K562 (cell line): ENCODE data around the gene UBE2E2. TPM values are rescaled to one million over a fixed set of nuclear protein-coding genes. Genes with fewer than 3 reads are reported as not detected.

ENCODE experiments used
- ATAC-seq: fragments of 200-7000 bp; cut with Tn5 transposase; 3 replicates; pipeline ENCODE4 v1.9.1; 2020; ENCODE audit warnings: moderate library complexity
- BruUV-seq: library from RNA; stranded (reverse); fragments of 400-500 nt; replicated peaks from 2 replicates; lab custom pipeline; 2021; lab: Mats Ljungman, UMichigan
- CTCF ChIA-PET: fragments of 300-600 bp; formaldehyde crosslinking; extraction: SDS; loops from one replicate; lab custom pipeline; 2021; ENCODE audit warnings: low intra/inter-chr PET ratio; lab: Yijun Ruan, JAX
- POLR2A ChIA-PET: fragments of 300-600, 350-650 bp; sonication (Branson Sonifier 250); formaldehyde crosslinking; extraction: SDS; loops from one replicate; lab custom pipeline; 2021; ENCODE audit warnings: antibody characterized with exemption, inconsistent platforms; lab: Yijun Ruan, JAX
- DNase-seq, 4 experiments: peaks; one replicate each; pipeline versions ENCODE4 v3.0.0 to v3.0.0-alpha.2; 2011 to 2018; ENCODE audit warnings: low spot score in 3 of 4, mixed read lengths in 3 of 4; ENCODE audit errors: extremely low read depth in 1 of 4
- FAIRE-seq: peaks from 2 replicates; lab custom pipeline; 2011; peaks lifted over from hg19 to GRCh38; lab: Jason Lieb, UNC
- H2AFZ ChIP-seq: 2 replicates; pipeline ENCODE4 v1.6.0; 2011; ENCODE audit warnings: low read depth, low read length, control low read depth, inconsistent platforms
- H3K27ac ChIP-seq: fragments of 200-600 bp; 3 replicates; pipeline ENCODE4 v1.8.0; 2011; ENCODE audit warnings: low read depth, mild to moderate bottlenecking, control low read depth, inconsistent platforms, low read length, moderate library complexity, mixed read lengths; ENCODE audit errors: extremely low read depth
- H3K27me3 ChIP-seq, 2 experiments: fragments of 300-600 bp in 1 of 2; 2 replicates in 1 of 2; 3 replicates in 1 of 2; pipeline versions ENCODE4 v1.6.0 to v1.8.0; 2011; ENCODE audit warnings: inconsistent platforms in 2 of 2, low read length in 2 of 2, mild to moderate bottlenecking in 1 of 2, mixed read lengths in 1 of 2, moderate library complexity in 1 of 2; ENCODE audit not compliant: control insufficient read depth in 2 of 2, insufficient read depth in 2 of 2
- H3K36me3 ChIP-seq: fragments of 300-600 bp; 3 replicates; pipeline ENCODE4 v1.8.0; 2011; ENCODE audit warnings: mild to moderate bottlenecking, low read length, inconsistent platforms; ENCODE audit not compliant: control insufficient read depth, insufficient read depth
- H3K4me1 ChIP-seq, 2 experiments: fragments of 200-600 bp in 1 of 2; replicated peaks in 1 of 2; 2 replicates in 1 of 2; 3 replicates in 1 of 2; pipeline versions ENCODE4 v1.5.1 to v1.8.0; 2011; ENCODE audit warnings: inconsistent platforms in 2 of 2, low read length in 2 of 2, mild to moderate bottlenecking in 1 of 2, mixed read lengths in 1 of 2, moderate library complexity in 1 of 2; ENCODE audit not compliant: control insufficient read depth in 2 of 2, insufficient read depth in 2 of 2
- H3K4me2 ChIP-seq: 2 replicates; pipeline ENCODE4 v1.6.1; 2011; ENCODE audit warnings: low read length, control low read depth, inconsistent platforms, mixed read lengths; ENCODE audit not compliant: insufficient read depth
- H3K4me3 ChIP-seq: fragments of 200-600 bp; sonication (generic), shearing (Covaris generic); 2 replicates; pipeline ENCODE4 v1.5.1; 2016; ENCODE audit warnings: control low read depth, inconsistent platforms
- H3K79me2 ChIP-seq: fragments of 200-600 bp; 3 replicates; pipeline ENCODE4 v1.8.0; 2011; ENCODE audit warnings: low read length, inconsistent platforms; ENCODE audit not compliant: control insufficient read depth, insufficient read depth
- H3K9ac ChIP-seq, 2 experiments: 2 replicates each; pipeline versions ENCODE4 v1.6.0 to v1.6.1; 2011; ENCODE audit warnings: low read depth in 2 of 2, low read length in 2 of 2, control low read depth in 1 of 2, inconsistent platforms in 1 of 2, mild to moderate bottlenecking in 1 of 2, mixed read lengths in 1 of 2; ENCODE audit not compliant: insufficient read depth in 1 of 2
- H3K9me1 ChIP-seq: one replicate; pipeline ENCODE4 v1.6.0; 2011; ENCODE audit warnings: inconsistent platforms, mild to moderate bottlenecking, low read length, moderate library complexity; ENCODE audit not compliant: control insufficient read depth, insufficient read depth
- H3K9me3 ChIP-seq: replicated peaks from 2 replicates; pipeline ENCODE4 v1.5.1; 2011; ENCODE audit warnings: low read depth, low read length, inconsistent platforms; ENCODE audit not compliant: control insufficient read depth, insufficient read depth
- H4K20me1 ChIP-seq: replicated peaks from 2 replicates; pipeline ENCODE4 v1.6.1; 2011; ENCODE audit warnings: low read length, inconsistent platforms, mixed read lengths; ENCODE audit not compliant: control insufficient read depth, insufficient read depth
- C11orf30 ChIP-seq: fragments of 450-650 bp; IDR thresholded peaks from 2 replicates; pipeline ENCODE4 v1.6.1; 2016; ENCODE audit warnings: low read depth, mild to moderate bottlenecking
- ELF4 ChIP-seq: fragments of 450-650 bp; formaldehyde crosslinking; IDR thresholded peaks from 2 replicates; pipeline ENCODE4 v1.4.0; 2022; ENCODE audit warnings: missing genetic modification characterization
- HEY1 ChIP-seq: fragments of 250-450 bp; sonication (Bioruptor Pico); IDR thresholded peaks from 2 replicates; pipeline ENCODE4 v1.5.0; 2020; ENCODE audit warnings: mild to moderate bottlenecking, moderate library complexity, borderline replicate concordance
- MAFG ChIP-seq: fragments of 450-650 bp; conservative IDR thresholded peaks from 2 replicates; pipeline ENCODE4 v1.6.1; 2016; ENCODE audit warnings: missing genetic modification characterization, missing compliant biosample characterization
- RBFOX2 ChIP-seq: fragments of 200-400 bp; formaldehyde crosslinking; IDR thresholded peaks from 2 replicates; pipeline ENCODE4 v1.6.1; 2017; ENCODE audit warnings: low read depth, mild to moderate bottlenecking, low read length, moderate library complexity
- WGBS: fragments of 100-300 bp; shearing (Covaris generic); methylation state at CpG from one replicate; pipeline ENCODE4 v1.1.6; 2016; ENCODE audit warnings: low coverage, mixed read lengths; ENCODE audit not compliant: insufficient coverage; ENCODE audit errors: missing lambda C conversion rate; 5-methylcytosine and 5-hydroxymethylcytosine counted together
- in situ Hi-C: fragments of 300-500 bp; cut with MboI; formaldehyde crosslinking; loops from 4 replicates; pipeline ENCODE4 v1.15.0; 2018; ENCODE audit warnings: inconsistent platforms, mixed read lengths
- intact Hi-C: fragments of 100-400 bp; cut with micrococcal nuclease; formaldehyde crosslinking; loops from 2 replicates; pipeline ENCODE4 v1.14.2; 2022
- polyA plus RNA-seq, 8 experiments: library from polyadenylated mRNA; depleted of rRNA in 4 of 8; stranded (reverse) in 5 of 8; unstranded in 3 of 8; fragments of >200 nt; fragmentation: Nextera tagmentation in 2 of 8; fragmentation: Illumina TruSeq in 1 of 8; extraction: Ambion mirVana in 2 of 8; extraction: Trizol in 1 of 8; gene quantifications; 2 replicates each; pipeline versions ENCODE4 v1.2.1 to v1.2.3, GENCODE V29; 2011 to 2014; ENCODE audit warnings: inconsistent platforms in 1 of 8, missing spikeins in 1 of 8
- total RNA-seq, 7 experiments: library from RNA; depleted of rRNA in 6 of 7; stranded (reverse); fragments of >200 nt in 6 of 7; fragmentation: Illumina TruSeq in 2 of 7; extraction: Trizol in 2 of 7; gene quantifications; 2 replicates each; pipeline versions ENCODE4 v1.2.1 to v1.2.3, GENCODE V29; 2011 to 2021; ENCODE audit warnings: low replicate concordance in 1 of 7
- TF ChIP-seq, protein P1 (sequence below), 2 experiments: IDR thresholded peaks; 2 replicates each; pipeline ENCODE4 v1.6.1; 2011; ENCODE audit warnings: borderline replicate concordance in 1 of 2, control low read depth in 1 of 2, low read depth in 1 of 2, low read length in 1 of 2, mild to moderate bottlenecking in 1 of 2, mixed read lengths in 1 of 2, moderate library complexity in 1 of 2; ENCODE audit not compliant: insufficient read depth in 1 of 2, insufficient read length in 1 of 2, poor library complexity in 1 of 2, severe bottlenecking in 1 of 2; ENCODE audit errors: extremely low read depth in 1 of 2
- TF ChIP-seq, protein P2 (sequence below): fragments of 450-650 bp; IDR thresholded peaks from 2 replicates; pipeline ENCODE4 v1.6.1; 2017; ENCODE audit warnings: antibody characterized with exemption
- TF ChIP-seq, protein P3 (sequence below): fragments of 250-450 bp; sonication (Bioruptor Pico); IDR thresholded peaks from 2 replicates; pipeline ENCODE4 v1.8.0; 2022; ENCODE audit warnings: inconsistent platforms

UBE2E2 gene
- total and polyA plus RNA-seq, 9 of the 15 experiments (the other 6 are each of a cell fraction or from before 2014, with no cell fraction given) = 0.22 to 5.1 (median 1.9) TPM

DNA sequence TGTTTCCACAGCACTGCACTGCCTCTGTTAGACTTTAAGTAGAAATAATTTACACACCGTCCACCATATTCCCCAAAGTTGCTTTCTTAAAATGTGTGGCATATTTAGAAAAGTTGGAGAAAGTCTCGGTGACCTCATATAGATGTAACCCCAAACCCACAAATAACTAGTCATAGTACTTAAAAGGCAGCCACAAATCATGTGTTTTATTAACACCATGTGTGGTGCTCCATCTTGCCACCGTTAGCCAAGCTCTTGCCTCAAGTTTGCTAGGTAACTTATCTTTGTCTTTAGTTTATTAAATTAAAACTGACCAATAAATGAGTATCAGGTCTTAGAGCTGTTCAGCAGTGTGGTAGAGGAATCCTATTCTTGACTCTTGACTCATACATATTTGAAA is 257.9 kb downstream of the UBE2E2 start:
- ATAC-seq = no peak
- FAIRE-seq = no peak
- H3K36me3 ChIP-seq = no peaks in the 10 kb centered on the region
- 0% methylated on average over 3 of the region's 3 CpGs for WGBS
- in situ Hi-C loops (no loop called here), intact Hi-C loops (no loop called here)
- no peak overlapping the region for H3K9ac ChIP-seq
- no peak overlapping the region for H3K4me3 ChIP-seq
- ChIA-PET CTCF (no interaction called here), POLR2A (no interaction called here)
- H3K4me1 ChIP-seq = no peaks in the 10 kb centered on the region
- no peak overlapping the region for H3K27ac ChIP-seq
- H2AFZ ChIP-seq = no peak overlapping the region
- no peak for DNase-seq
- H3K9me1 ChIP-seq = no peaks in the 10 kb centered on the region
- no peaks in the 10 kb centered on the region; the same call in 1 of the 2 replicates for H3K9me3 ChIP-seq
- no peaks in the 10 kb centered on the region for H3K79me2 ChIP-seq
- no TSS peak for BruUV-seq
- H4K20me1 ChIP-seq = no peaks in the 10 kb centered on the region
- no peak overlapping the region for H3K4me2 ChIP-seq
- TF ChIP-seq C11orf30 (no peak), ELF4 (CRISPR knock-in tag) (no peak), HEY1 (CRISPR knock-in tag) (no peak), MAFG (tag) (no peak), RBFOX2 (no peak)
- TF ChIP-seq, protein P1, sequence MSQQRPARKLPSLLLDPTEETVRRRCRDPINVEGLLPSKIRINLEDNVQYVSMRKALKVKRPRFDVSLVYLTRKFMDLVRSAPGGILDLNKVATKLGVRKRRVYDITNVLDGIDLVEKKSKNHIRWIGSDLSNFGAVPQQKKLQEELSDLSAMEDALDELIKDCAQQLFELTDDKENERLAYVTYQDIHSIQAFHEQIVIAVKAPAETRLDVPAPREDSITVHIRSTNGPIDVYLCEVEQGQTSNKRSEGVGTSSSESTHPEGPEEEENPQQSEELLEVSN (IDR thresholded peaks at IDR 0.05; ENCODE audit: borderline replicate concordance in 1 of 2, extremely low read depth in 1 of 2, insufficient read depth in 1 of 2, insufficient read length in 1 of 2, low read depth in 1 of 2, low read length in 1 of 2, poor library complexity in 1 of 2, severe bottlenecking in 1 of 2) = no peak
- TF ChIP-seq, protein P2, sequence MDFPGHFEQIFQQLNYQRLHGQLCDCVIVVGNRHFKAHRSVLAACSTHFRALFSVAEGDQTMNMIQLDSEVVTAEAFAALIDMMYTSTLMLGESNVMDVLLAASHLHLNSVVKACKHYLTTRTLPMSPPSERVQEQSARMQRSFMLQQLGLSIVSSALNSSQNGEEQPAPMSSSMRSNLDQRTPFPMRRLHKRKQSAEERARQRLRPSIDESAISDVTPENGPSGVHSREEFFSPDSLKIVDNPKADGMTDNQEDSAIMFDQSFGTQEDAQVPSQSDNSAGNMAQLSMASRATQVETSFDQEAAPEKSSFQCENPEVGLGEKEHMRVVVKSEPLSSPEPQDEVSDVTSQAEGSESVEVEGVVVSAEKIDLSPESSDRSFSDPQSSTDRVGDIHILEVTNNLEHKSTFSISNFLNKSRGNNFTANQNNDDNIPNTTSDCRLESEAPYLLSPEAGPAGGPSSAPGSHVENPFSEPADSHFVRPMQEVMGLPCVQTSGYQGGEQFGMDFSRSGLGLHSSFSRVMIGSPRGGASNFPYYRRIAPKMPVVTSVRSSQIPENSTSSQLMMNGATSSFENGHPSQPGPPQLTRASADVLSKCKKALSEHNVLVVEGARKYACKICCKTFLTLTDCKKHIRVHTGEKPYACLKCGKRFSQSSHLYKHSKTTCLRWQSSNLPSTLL = no peak
- TF ChIP-seq, protein P3, sequence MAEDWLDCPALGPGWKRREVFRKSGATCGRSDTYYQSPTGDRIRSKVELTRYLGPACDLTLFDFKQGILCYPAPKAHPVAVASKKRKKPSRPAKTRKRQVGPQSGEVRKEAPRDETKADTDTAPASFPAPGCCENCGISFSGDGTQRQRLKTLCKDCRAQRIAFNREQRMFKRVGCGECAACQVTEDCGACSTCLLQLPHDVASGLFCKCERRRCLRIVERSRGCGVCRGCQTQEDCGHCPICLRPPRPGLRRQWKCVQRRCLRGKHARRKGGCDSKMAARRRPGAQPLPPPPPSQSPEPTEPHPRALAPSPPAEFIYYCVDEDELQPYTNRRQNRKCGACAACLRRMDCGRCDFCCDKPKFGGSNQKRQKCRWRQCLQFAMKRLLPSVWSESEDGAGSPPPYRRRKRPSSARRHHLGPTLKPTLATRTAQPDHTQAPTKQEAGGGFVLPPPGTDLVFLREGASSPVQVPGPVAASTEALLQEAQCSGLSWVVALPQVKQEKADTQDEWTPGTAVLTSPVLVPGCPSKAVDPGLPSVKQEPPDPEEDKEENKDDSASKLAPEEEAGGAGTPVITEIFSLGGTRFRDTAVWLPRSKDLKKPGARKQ (CRISPR knock-in tag) = no peak
- no peaks in the 10 kb centered on the region for H3K27me3 ChIP-seq
